Epithelial cell of proximal tubule (primary cell): ENCODE data around the gene LRRC74A. TPM values are rescaled to one million over a fixed set of nuclear protein-coding genes. Genes with fewer than 3 reads are reported as not detected.

Experiments used
- DNase-seq: peaks from one replicate; pipeline ENCODE4 v3.0.0-alpha.2; 2011; ENCODE audit warnings: low read depth
- H3K4me3 ChIP-seq: 2 replicates; pipeline ENCODE4 v1.5.1; 2011; ENCODE audit warnings: low read depth, mild to moderate bottlenecking, low read length
- CTCF ChIP-seq: conservative IDR thresholded peaks from 2 replicates; pipeline ENCODE4 v1.5.1; 2012; ENCODE audit warnings: low read depth, mild to moderate bottlenecking, low read length
- total RNA-seq: library from RNA; depleted of rRNA; stranded (reverse); fragments of >200 nt; gene quantifications from 2 replicates; pipeline ENCODE4 v1.2.3, GENCODE V29; 2015

The LRRC74A gene
- total RNA-seq, 1 donor from 2014 or later = not detected

- no peak for DNase-seq
- TF ChIP-seq CTCF = no peak
- H3K4me3 ChIP-seq = no peak overlapping the region
These were observed 45.8 kb upstream of the LRRC74A start for GRCh38 chr14:76780360-76780759.

GRCh38 chr14:76780875-76781647, 45.1 kb upstream of the LRRC74A start:
- no peak for DNase-seq
- no peak for TF ChIP-seq CTCF
- no peak overlapping the region for H3K4me3 ChIP-seq

- H3K4me3 ChIP-seq = no peak overlapping the region
- no peak for TF ChIP-seq CTCF
- no peak for DNase-seq
These were observed 44.6 kb upstream of the LRRC74A start for GRCh38 chr14:76781648-76782051.

DNA sequence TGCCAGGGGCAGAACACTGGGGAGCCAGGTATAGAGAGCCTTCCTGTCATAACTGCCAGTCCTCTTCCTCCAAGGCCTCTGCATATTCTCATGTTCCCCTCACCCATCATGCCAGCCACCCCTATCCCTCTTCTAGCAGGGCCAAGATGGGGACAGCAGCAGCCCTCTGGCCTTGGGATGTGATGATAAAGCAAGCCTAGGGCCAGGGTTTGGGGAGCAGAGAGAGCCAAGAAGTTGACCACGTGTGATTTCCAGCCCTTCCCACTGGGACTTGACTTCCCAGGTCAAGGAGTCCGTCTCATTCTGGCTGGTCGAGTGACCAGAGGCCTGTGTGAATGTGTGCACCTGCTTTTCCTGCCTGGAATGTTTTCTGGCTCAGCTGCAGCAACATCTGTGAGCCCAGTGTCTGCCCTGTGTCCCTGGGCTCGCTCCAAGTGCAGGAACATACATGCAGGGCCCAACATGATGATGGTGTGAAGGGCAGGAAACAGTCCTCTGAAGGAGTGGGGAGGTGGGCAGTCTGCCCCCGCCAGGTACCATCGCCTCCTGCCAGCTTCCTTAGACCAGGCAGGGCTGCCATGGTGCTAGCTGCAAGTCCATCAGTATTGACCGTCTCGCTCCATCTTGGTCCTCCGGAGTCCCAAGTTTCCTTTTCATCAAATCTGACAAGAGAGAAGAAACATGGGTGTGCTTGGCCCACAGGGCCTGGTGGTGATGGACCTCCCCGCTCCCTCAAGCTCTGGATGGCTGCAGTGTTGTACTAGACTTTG, 43.9 kb upstream of the LRRC74A start:
- no peak for TF ChIP-seq CTCF
- no peak for DNase-seq
- H3K4me3 ChIP-seq = no peak overlapping the region

DNA sequence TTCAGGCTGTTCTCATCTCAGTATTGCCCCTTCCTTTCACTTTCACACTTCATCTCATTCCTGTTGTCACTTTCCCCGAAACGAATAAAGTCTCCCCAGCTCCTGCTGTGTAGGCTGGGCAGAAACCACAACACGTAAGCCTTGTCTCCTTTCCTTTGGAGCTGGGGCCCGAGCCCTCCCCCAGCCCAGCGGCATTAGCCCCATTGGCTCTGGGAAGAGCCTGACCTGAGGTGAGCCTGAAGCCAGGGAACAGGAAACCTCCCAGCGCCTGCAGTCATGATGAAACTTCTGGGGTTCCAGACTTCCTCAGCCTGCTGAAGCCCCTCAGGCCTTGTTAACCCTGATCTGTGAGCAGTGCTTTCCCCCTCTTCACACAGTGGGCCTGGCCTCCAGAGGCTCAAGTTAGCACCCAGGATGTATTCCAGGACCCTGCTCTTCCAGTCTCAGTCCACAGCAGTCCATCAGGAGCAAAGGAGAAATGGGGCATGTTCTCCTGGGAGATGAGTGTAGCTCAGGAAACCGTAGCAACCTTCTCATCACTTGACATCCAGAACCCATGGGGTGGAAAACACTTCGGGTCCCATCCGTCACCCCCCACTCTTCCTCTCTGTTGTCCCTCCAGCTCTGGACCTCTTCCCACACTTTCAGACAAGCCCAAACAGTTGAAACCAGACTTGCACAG, 43.2 kb upstream of the LRRC74A start:
- no peak for DNase-seq
- no peak overlapping the region for H3K4me3 ChIP-seq
- TF ChIP-seq CTCF = no peak

DNA sequence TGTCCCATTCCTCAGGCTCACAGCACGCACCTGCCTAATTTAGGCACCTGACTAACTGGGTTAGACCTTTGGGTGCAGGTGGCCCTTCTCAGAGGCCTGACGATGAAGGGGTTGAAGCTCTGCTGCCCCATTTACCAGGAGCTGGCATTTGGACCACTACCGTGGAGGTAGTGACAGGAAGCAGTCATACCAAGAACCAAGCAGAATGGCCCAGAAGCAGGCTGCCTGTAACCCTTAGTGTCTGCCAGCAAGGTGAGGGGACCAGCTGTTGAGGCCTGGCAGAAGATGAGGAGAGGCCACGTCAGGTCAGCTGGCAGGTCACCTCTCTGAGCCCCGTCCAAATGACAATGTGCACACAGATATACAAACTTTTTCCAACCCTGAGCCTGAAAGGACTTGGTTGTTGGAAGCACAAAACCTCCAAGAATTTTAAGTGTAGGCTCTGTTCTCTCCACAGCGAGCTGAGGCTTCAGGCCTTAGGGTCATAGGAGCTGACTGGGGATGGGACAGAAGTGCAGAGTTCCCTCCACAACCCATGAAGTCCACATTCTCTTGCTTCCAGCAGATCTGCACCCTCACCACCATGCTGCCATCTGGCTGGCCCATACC, 41.8 kb upstream of the LRRC74A start:
- DNase-seq = no peak
- TF ChIP-seq CTCF = no peak
- no peak overlapping the region for H3K4me3 ChIP-seq
